ENCODE data around the gene TC2N.
"Not testable (repeated sequence)": the region's sequence is repeated elsewhere in the genome, so short reads cannot be mapped to it uniquely, and the experiment has no call there.

The TC2N gene

GRCh38 chr14:91835197-91835919, 32.0 kb downstream of the TC2N start:
- no peak for DNase-seq (ENCODE audit: low spot score)

- DNase-seq (ENCODE audit: low spot score) = no peak
Measured at GRCh38 chr14:91834571-91834970, 32.8 kb downstream of the TC2N start.

- no peak for DNase-seq (ENCODE audit: low spot score)
Measured at GRCh38 chr14:91831337-91831736, 36.0 kb downstream of the TC2N start.

- DNase-seq (ENCODE audit: low spot score) = no peak
Measured at GRCh38 chr14:91830777-91831176, 36.6 kb downstream of the TC2N start.

GRCh38 chr14:91829511-91829910, 37.8 kb downstream of the TC2N start:
- DNase-seq (ENCODE audit: low spot score) = no peak

- DNase-seq (ENCODE audit: low spot score) = no peak
Measured at GRCh38 chr14:91827746-91828145, 39.6 kb downstream of the TC2N start.

GRCh38 chr14:91817566-91818325, 49.6 kb downstream of the TC2N start:
- no peak for DNase-seq (ENCODE audit: low spot score)

GRCh38 chr14:91814317-91814716, 53.0 kb downstream of the TC2N start:
- no peak for DNase-seq (ENCODE audit: low spot score)

GRCh38 chr14:91810699-91811098, 56.6 kb downstream of the TC2N start:
- DNase-seq (ENCODE audit: low spot score) = no peak

GRCh38 chr14:91806716-91807115, 60.6 kb downstream of the TC2N start:
- DNase-seq (ENCODE audit: low spot score) = no peak

- not testable (repeated sequence) for DNase-seq (ENCODE audit: low spot score)
Measured at GRCh38 chr14:91806094-91806493, 61.2 kb downstream of the TC2N start.

- no peak for DNase-seq (ENCODE audit: low spot score)
Measured at GRCh38 chr14:91805659-91806058, 61.7 kb downstream of the TC2N start.

- no peak for DNase-seq (ENCODE audit: low spot score)
Measured at GRCh38 chr14:91801358-91801757, 66.0 kb downstream of the TC2N start.

- no peak for DNase-seq (ENCODE audit: low spot score)
Measured at GRCh38 chr14:91796617-91797347, 70.6 kb downstream of the TC2N start.

- no peak for DNase-seq (ENCODE audit: low spot score)
Measured at GRCh38 chr14:91793704-91794103, 73.6 kb downstream of the TC2N start.

- no peak for DNase-seq (ENCODE audit: low spot score)
Measured at GRCh38 chr14:91786188-91786587, 81.1 kb downstream of the TC2N start.

GRCh38 chr14:91780452-91780851, 86.9 kb downstream of the TC2N start:
- DNase-seq (ENCODE audit: low spot score) = no peak

- no peak for DNase-seq (ENCODE audit: low spot score)
Measured at GRCh38 chr14:91778217-91778616, 89.1 kb downstream of the TC2N start.

GRCh38 chr14:91774140-91775096, 92.9 kb downstream of the TC2N start:
- DNase-seq (ENCODE audit: low spot score) = no peak

- no peak for DNase-seq (ENCODE audit: low spot score)
Measured at GRCh38 chr14:91770185-91770584, 97.2 kb downstream of the TC2N start.

- no peak for DNase-seq (ENCODE audit: low spot score)
Measured at GRCh38 chr14:91755570-91756295, 111.6 kb downstream of the TC2N start.
